Skeletal muscle cell (primary cell): ENCODE data around the gene CLCN1.

Experiments used
- DNase-seq: peaks from one replicate; pipeline ENCODE4 v3.0.0-alpha.2; 2010; ENCODE audit warnings: low read depth
- H3K4me3 ChIP-seq: 2 replicates; pipeline ENCODE4 v1.5.1; 2011; ENCODE audit warnings: low read depth, mild to moderate bottlenecking, control low read depth, low read length, moderate library complexity

The CLCN1 gene

DNA sequence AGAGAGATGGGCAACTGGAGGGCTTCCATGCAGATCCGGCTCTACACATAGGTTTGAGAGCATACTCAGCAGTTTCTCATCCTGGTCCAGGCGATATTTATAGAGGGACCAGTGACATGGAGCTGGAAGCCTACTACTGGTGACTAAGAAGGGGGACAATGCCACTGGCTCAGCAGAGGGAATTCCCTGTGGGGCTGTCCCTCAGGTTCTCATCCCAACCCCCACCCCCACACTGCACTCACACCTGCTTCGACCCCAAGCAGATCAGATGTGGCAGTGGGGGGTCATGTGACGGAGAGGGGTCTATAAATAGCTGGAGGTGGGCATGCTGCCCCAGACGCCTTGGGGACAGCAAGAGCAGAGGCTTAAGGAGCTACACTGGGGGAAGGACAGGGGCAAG is at the start of gene CLCN1:
Gene CLCN1, plus strand, starts transcription at position 336 of the 400 bp plus-strand sequence. CDS start 102 bp downstream, outside the sequence.
- no peak for DNase-seq

DNA sequence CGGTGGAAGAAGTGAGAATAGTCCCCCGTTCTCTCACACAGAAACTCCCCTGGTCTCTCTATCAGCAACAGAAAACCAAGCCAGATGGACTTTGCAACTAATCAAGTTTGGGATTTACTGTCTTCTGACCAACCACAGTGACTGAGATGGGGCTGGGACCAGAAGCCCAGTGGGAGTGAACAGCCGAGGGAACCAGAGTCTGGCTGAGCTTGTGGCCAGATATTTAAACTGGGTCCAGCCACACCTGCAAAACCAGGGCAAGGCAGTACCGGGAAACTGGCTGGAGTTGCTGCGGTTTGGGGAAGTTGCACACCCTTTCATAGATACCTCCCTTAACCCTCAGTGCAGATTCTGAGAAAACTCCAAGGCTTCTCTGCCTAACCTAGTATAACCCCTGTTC is 46.7 kb upstream of the CLCN1 start:
- H3K4me3 ChIP-seq, result no peak overlapping the region
- DNase-seq, result no peak

More for the DNA sequence above, at the start of gene CLCN1:
- H3K4me3 ChIP-seq, result no peak within 1 kb of the TSS

DNA sequence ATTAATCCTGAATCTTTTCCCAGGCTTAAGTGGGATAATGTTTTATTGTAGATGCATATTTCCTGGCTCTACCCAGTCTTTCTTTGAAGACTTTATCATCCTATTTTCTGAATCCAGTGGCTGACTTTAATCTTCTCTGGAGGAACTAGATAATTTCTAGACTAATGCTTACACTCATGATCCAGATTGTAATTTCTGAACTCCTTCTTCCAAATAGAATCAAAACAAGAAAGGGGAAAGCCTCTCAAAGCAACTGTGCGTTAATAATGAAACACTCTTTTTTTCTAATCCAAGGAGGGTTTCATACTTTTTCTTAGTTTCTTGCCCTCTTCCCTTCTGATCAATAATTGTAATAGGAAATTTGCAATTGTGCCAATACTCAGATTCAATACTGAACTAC is 44.7 kb upstream of the CLCN1 start:
- no peak for DNase-seq
- no peak overlapping the region for H3K4me3 ChIP-seq

DNA sequence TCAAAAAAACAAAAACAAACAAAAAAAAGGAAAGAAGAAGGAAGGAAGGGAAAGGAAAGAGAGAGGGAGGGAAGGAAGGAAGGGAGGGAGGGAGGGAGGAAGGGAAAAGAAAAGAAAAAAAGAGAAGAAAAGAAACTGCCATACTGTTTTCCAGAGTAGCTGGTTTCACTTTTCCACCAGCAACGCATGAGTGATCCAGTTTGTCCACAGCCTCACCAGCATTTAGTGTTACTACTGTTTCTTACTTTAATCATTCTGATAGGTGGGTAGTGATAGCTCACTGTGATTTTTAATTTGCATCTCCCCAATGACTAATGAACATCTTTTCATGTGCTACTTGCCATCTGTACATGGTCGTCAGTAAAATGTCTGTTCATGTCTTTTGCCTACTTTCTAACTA is 43.0 kb upstream of the CLCN1 start:
- no peak for DNase-seq
- no peak overlapping the region for H3K4me3 ChIP-seq

DNA sequence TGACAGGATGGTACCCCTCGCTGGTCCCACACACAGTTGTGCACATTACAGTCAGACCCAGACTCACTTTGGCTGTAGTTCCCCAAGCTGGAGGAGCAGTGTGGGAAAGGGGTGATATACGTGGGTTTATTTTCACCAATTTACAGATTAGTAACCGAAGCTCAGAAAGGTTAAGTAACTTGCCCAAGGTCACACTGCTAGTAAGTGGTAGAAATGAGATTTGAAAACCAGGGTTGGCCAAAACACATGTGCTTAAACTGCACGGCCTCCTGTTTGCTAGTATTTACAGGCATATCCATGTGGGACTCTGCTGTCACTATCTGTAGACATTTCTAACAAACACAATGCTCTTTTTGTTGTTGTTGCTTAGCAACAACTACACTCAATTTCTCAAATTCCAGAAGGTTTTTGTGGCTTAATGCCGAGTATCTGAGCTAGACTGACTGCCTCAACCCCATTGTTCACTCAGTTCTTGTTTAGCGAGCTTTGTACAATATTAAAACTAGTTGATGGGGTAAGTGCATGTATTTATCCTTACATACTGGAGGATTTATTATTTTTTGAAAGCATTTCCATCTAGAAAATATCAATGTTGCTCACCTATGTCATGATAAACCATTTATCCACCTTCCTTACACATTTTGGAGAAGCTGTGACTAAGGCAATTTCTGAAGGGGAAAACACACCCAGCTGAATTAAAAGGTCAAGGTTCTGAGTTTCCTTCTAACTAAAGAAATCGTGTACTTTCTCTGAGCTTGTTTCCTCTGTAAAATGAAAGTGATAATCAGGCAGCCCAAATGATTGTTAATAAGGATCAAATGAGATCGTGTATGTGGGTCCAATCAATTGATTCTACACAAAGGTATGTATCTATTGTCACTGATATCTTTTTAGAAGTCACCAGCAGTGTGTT is 36.5 kb upstream of the CLCN1 start:
- DNase-seq, result peak; percentile 20
- no peak overlapping the region for H3K4me3 ChIP-seq

DNA sequence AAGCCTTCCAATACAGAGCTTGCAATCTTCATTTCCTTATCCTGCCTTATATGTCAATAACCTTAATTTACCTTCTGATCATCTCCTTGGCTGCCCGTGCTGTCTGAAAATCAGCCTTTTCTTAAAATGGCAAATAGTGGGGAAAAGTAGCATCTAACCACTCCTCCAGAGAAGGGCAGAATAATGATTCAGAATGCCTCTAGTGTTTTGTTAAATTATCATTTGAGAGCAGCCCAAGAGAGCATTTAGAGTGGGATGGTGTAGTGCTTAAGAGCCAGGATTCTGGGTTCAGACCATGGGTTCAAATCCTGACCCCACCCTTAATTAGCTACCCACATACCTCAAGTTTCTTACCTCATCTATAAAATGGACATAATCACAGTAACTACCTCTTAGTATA is 35.8 kb upstream of the CLCN1 start:
- no peak for DNase-seq
- no peak overlapping the region for H3K4me3 ChIP-seq

DNA sequence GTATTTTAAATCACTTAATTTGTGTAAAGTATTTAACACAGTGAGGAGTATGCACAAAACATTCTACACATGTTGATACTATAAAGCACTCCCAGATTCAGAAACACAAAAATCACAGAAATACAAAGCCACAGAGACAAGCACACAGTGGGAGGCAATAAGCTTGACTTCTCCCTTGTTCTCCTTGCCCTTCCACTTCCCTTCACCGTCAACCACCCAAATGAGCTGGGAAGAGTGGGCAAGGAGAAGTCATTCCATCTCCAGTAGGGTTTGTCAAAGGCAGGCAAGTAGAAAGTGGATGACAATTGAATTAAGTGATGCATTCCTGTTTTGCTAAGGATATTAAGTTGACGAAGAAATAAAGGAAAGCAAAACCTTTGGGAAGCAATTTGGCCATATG is 35.3 kb upstream of the CLCN1 start:
- no peak overlapping the region for H3K4me3 ChIP-seq
- DNase-seq, result no peak

DNA sequence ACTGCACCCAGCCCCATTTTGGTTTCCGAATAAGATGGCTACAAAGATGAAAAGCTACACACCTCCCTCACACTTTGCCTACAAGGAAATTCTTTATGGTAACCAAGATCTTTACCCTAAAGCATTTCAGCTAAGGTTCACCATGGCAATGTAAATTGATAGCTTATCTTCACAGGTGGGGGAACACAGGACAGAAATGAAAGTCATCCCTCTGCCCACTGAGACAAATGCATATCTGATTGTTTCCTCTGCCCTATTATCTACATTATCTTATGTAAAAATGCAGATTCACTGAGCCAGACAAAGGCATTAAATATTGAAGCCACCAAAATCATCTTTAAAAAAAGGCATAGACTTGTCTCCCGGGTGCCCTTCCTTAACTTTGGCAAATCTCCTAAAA is 34.4 kb upstream of the CLCN1 start:
- DNase-seq, result no peak
- H3K4me3 ChIP-seq, result no peak overlapping the region

DNA sequence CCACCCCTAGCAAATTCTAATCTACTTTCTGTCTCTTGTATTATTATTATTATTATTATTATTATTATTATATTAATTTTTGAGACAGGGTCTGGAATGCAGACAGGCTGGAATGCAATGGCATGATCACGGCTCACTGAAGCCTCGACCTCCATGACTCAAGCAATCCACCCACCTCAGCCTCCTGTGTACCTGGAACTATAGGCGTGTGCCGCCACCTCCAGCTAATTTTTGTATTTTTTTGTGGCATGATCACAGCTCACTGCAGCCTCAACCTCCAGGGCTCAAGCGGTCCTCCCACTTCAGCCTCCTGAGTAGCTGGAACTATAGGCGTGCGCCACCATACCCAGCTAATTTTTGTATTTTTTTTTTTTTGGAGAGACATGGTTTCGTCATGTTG is 33.8 kb upstream of the CLCN1 start:
- no peak for DNase-seq
- no peak overlapping the region for H3K4me3 ChIP-seq

DNA sequence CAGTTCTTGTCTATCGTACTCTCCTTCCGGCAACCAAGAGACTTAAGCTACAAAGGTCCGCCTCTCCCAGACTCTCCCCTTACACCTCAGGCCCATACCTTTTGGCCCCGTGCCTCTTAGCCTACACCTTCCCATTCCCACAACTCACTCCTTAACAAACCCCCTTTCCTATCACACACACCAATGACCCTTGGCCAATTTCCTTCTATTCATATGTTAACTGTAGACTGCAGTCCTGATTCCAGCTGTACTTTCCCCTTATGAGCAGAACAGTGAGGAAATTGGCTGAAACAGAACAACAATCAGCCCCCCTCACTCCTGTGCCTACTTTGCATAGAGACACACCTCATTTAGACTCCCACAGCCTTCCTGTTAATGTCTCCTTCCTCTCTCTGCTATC is 32.5 kb upstream of the CLCN1 start:
- no peak for DNase-seq
- no peak overlapping the region for H3K4me3 ChIP-seq

DNA sequence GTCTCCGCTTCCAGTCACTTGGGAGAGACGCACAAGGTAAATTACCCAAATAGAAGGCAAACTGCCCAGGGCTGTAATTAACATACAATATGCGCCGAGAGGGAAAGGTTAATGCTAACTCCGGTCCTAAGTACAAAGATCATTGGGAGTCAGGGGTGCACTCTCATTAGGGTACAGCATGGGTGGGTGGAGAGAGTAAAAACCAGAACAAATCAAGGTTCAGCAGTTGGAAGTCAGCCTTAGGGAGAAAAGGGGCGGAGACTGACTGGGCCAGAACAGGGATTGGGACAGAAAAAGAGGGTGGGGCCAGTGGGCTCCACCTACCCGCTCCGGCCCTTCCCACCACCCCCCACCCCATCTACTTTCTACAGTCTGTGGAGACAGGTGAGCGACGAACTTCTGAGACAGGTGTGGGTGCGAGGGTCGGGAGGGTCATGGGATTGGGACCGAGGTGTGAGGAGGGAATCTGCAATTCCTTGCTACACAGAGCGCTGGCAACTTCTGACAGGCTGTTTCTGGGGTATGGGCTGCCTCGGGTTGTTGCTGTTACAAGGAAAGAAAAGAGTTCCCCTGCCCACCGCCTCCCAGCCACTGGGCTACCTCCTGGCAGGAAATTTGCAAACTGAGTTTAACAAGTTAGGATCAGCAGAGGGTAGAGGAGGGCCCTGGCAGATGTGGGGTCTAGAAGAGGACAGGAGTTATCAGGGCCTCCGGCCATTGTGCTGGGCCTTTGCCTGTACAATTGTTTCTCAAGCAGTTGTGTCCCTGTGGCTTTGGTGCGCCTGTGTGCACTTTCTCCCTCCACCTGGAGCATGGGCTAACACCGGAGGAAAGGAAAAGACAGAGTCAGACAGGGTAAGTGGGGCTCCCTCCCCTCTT is 31.1 kb upstream of the CLCN1 start, which contains the start of gene TMEM139:
Gene TMEM139, plus strand, starts transcription at position 368 of the 879 bp plus-strand sequence. CDS start 1,000 bp downstream, outside the sequence.
- H3K4me3 ChIP-seq, result no peak within 1 kb of the TSS
- DNase-seq, result no peak

DNA sequence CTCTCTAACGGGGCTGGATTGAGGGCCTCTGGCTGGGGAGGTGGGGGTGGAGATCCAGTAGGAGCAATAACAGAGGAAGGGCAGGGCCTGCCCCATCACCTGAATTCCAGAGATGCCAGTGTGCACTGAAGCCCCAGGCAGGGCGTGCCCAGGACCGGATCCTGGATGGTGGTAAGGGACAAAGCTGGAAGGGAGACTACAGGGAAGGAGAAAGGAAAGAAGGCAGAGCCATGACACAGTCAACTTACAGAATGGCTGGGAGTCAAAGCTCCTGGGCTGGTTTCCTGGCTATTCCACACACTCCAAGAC is 30.5 kb upstream of the CLCN1 start:
- no peak for DNase-seq
- no peak overlapping the region for H3K4me3 ChIP-seq

DNA sequence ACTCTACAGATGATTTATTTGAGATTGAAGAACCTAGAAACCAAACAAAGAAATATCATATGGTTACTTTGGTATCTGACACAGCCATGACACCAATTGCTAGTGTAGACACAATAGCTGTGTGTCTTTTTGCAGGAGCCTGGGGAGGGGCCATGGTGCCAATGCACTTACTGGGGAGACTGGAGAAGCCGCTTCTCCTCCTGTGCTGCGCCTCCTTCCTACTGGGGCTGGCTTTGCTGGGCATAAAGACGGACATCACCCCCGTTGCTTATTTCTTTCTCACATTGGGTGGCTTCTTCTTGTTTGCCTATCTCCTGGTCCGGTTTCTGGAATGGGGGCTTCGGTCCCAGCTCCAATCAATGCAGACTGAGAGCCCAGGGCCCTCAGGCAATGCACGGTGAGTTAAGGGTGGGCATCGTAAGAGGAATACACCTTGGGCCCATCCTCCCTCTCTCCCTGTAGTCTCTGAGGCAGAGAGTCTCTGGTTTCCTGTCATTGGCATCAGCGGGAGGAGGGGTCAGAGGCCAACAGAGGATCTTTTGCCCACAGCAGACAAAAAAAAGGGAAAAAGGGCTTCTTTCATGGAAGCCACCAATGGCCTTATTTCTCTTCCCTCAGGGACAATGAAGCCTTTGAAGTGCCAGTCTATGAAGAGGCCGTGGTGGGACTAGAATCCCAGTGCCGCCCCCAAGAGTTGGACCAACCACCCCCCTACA is 29.9 kb upstream of the CLCN1 start:
- no peak overlapping the region for H3K4me3 ChIP-seq
- no peak for DNase-seq

DNA sequence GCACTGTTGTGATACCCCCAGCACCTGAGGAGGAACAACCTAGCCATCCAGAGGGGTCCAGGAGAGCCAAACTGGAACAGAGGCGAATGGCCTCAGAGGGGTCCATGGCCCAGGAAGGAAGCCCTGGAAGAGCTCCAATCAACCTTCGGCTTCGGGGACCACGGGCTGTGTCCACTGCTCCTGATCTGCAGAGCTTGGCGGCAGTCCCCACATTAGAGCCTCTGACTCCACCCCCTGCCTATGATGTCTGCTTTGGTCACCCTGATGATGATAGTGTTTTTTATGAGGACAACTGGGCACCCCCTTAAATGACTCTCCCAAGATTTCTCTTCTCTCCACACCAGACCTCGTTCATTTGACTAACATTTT is 29.4 kb upstream of the CLCN1 start:
- no peak for DNase-seq

DNA sequence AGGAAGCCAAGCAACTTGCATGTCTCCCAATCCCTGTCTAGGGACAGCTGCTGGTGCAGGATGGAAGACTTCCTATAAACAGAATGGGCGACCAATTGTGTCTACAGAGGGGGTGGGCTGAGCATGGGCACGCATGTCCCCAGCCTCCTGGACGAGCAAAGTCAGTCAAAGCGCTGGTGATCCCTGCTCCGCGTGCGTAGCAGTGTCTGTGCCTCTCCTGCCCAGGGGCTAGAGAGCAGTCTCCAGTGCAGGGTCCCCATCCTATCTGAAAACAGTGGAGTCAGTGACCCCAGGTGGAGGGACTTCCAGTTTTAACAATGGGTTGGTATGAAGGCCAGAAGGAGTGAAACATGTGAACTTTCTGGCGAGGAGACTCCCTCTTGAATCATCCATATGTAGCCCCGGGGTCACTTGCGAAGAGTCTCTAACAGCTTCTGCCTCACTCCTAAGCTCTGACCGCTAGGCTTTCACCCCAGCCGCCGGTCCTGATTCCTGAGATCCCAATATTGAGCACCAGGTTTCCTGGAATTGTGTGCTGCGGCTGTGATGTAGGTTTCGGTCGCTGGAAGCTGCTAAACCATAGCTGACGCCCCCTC is 28.5 kb upstream of the CLCN1 start:
- peak overlapping the region; percentile 75 for H3K4me3 ChIP-seq
- DNase-seq, result no peak

More for the DNA sequence above, 29.4 kb upstream of the CLCN1 start:
- H3K4me3 ChIP-seq, result no peak overlapping the region

DNA sequence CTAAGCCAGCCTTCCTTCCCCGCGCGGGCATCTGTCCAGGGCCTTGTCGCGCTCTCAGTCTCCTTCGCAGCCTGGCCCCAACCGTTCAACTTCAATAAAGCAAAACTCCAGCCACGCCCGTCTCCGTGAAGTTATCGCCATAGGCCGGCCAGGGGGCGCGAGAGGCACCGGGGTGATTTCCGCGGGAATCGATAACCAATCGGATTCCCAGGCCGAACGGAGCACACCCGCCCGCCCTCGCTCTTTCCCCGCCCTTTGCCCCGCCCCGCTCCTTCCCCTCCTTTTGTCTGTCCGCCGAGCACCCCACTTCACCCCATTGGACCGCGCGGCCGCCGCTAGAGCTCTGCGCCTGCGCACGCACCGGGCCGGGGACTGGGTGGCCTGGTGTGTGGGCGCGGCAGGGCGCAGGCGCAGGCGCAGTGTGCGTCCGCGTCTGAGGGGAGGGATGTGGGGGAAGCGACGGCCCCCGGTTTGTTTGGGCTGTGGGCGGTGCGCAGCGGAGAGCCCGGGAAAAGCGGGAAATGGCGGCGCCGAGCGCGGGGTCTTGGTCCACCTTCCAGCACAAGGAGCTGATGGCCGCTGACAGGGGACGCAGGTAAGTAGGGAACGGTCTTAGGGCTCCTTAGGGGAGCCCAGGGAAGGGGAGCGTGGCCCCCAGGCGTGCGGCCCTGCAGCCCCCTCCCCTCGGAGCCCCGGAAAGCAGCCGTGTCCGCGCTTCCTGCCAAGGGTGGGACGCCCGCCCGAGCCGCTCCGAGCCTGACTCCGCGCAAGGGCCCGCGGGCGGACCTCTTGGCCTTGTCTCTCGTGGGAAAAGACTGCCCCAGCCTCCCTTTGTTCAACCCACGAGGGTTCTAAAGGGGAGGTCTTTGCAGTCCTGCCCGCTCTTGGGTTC is 27.7 kb upstream of the CLCN1 start, which contains the start of gene CASP2:
Gene CASP2, plus strand, starts transcription at position 417 of the 892 bp plus-strand sequence. Its CDS starts 105 bp downstream, at position 522.
- peak within 1 kb of the TSS; percentile 75 for H3K4me3 ChIP-seq
- DNase-seq, result peak; percentile 90

DNA sequence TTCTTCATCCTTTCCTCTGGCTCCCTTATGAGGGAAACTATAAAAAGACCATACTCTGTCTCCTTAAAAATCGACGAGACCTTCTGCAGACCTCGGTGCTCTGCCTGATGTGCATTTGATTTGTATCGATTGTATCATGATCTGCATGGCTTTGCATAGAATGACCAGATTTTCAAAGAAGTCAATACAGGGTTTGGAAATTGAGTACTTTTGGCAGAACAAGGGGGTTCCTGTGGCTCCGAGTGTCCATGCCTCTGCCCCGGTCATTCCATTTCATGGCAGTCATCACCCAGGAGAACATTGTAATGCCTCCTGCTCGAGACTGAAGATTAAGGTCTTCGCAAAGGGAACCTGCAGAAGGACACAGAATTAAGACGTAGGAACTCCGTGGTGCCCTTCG is 27.1 kb upstream of the CLCN1 start:
- DNase-seq, result no peak

DNA sequence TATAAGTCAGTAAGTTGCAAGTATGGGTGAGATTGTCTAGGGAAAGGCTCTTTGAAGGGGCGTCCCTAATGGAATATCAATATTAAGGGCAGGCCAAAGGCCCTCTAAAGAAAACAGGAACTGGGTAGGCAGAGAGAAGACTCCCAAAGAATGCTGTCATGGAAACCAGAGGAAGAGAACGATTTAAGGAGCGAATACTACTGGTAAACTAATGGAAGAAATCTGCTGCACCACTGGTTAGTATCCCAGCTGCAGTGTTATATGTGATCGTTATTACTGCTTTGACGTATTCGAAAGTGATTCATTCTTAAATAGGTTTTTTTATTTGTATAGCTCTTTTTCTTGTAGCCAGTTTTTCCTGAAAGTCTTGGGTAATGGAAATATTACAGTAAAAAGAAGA is 26.5 kb upstream of the CLCN1 start:
- DNase-seq, result no peak
- peak overlapping the region; percentile 75 for H3K4me3 ChIP-seq

More for the DNA sequence above, 27.1 kb upstream of the CLCN1 start:
- peak overlapping the region; percentile 75 for H3K4me3 ChIP-seq
